Activated naive CD8-positive, alpha-beta T cell treated with anti-CD3 and anti-CD28 coated beads, Interleukin-2, amount 50 U/mL, for 16 hours (primary cell): ENCODE results near the gene SETD3.
A peak's percentile ranks its signal among the peaks of the same experiment; 100 is the strongest.

Experiments
- DNase-seq: peaks from one replicate; pipeline ENCODE4 v3.0.0-alpha.2; 2020; ENCODE audit warnings: low read depth, low spot score

SETD3 gene

GRCh38 chr14:99497894-99498293 lies 17.2 kb upstream of the SETD3 start:
- no peak for DNase-seq

DNA sequence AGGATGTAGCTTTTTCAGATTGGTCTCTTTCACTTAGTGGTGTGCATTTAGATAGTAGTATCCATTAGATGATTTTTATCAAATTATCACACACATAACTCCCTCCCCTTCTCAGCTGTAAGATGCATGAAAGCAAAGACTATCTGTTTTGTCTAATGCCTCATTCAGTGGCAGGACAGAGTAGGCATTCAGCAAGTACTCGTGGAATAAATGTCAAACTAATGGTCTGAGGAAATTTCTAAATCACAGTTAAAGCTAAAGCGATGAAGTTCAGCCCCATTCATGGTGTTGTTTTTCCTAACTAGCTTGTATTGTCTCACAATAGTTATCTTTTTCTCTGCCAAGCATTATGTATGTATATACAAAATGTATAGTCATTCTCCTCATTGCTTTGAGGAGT lies 16.7 kb upstream of the SETD3 start:
- DNase-seq: no peak

- no peak for DNase-seq
Measured at GRCh38 chr14:99484106-99484505, 3.4 kb upstream of the SETD3 start.

- no peak for DNase-seq
Measured at GRCh38 chr14:99481745-99482099, 1.1 kb upstream of the SETD3 start.

GRCh38 chr14:99480917-99481744 lies 472 bp upstream of the SETD3 start, which contains the start of gene CCNK:
TSS of gene CCNK (plus strand) at chr14:99481409. CDS start at chr14:99492678, 11,269 bp downstream.
- DNase-seq: peak; percentile 100

DNA sequence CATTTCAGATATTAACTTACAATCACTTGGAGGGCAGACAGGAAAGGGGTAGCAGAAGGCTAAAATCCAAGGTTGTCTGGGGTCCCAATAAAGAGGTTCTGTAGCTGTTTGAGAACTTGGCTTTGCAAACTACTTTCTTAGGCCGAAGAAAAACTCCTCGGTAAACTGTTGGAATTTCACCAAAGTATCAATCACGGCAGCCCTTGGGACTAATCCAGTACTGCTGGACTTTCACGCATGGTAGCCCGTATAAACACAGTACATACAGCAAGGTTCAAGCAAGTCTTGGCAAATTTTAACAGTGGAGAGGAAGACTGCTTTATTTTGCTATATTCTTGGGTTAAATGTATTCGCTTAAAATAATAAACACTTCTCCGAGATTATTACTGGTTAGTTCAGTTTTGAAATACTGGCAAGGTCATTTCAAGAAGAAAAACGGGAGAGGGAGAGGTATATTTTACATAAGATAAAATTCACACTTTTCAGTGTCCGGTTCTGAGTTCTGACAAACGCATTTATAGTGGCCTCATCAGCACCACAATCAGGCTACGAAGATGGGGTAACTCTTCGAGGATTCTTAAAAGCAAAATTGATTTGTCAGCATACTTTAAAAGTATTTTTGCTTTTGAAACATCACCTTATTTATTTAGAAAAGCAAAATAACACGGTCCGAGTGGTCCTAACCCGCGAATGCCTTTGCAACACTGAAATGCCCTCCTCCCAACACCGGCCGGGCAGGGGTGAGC lies 1.3 kb downstream of the SETD3 start:
- DNase-seq: no peak

DNA sequence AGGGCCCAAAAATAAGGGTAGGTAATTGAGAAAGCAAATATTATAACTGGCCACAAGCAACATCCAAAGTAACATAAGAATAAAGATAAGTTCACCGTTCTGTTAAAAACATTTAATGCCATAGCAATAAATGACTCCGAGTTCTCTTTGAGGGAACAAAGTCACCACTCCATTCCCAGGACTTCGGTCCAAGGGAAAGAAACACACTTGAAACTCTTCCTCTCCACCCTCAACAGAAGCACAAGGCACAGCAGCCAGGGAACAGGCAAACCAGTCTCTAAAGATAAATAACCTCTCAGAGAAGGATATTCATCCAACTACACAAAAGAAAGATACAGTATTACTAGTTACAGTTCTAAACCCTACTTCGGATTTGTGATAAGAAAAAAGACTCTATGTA lies 2.5 kb downstream of the SETD3 start:
- DNase-seq: no peak

DNA sequence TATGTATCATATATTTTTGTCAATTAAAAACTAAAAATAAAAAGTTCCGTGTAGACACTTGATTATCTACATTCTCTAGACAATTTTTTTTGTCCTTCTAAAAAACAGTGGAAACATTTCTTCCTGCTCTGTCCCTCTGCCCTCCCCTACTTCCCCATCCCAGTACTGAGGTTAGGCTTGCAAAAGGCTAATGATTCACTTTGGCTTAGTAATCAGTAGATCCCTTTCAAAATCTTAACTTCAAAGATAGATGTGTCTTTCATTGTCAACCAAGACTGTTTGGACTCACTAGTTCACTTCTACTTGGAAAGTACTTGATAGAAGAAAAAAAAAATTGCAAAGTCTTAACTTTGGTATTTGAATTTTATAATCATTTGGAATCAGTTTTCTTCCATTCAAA lies 3.8 kb downstream of the SETD3 start:
- DNase-seq: no peak

GRCh38 chr14:99475660-99476059 lies 5.0 kb downstream of the SETD3 start:
- no peak for DNase-seq

DNA sequence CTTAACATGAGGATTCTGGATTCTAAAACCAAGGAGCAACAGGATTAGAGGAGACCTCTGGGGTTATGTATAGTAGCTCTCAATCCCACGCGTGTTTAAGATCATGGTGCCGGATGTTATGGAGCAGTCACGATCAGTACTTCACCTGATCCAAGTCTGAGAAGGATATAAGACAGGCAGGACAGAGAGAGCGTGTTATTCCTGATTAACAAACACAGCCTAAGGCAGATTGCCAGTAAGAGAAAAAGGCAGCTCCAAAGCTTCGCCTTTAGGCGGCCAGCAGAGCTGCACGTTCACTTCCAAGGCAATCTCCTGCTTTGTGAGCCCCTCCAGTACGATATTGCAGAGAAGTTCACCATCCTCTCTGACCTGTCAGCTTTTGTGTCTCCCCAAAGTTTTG lies 5.5 kb downstream of the SETD3 start:
- DNase-seq: no peak

DNA sequence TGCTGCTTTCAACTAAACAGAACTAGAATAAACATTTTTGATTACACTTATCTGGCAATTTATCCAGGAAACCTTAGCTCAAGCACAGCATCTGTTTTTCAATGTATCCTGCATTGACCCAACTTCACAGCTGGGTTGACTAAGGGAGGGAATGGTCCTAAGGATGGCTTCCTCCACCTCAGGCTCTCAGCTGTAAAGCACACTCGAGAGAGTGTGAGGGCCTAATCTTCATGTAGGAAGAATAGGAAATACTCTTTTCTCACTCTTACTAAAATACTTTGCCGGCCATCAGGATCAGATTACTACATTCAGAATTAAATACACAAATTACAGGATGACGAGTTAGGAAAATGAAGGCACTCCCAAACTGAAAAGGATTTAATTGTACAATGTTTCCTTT lies 7.2 kb downstream of the SETD3 start:
- DNase-seq: no peak

GRCh38 chr14:99472937-99473336 lies 7.7 kb downstream of the SETD3 start:
- DNase-seq: no peak

DNA sequence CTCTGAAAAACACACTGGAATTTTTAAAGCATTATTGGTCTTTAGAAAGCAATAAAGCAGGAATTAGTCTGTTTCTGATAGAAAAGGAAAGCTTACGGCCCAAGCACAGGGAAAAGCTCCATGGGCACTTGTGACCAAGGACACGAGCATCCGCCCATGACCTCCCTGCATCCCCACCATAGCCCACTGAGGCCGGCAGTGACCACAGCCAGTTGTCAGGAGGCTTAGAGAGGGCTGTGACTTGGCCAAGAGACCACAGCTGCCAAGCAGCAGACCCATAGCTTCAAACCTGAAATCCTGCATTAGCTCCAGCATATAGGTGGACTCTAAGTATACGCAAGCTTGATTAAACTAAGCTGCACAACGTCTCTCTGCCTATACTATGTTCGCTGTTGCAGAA lies 8.9 kb downstream of the SETD3 start:
- DNase-seq: no peak

- DNase-seq: no peak
Measured at GRCh38 chr14:99468836-99469592, 11.6 kb downstream of the SETD3 start.

DNA sequence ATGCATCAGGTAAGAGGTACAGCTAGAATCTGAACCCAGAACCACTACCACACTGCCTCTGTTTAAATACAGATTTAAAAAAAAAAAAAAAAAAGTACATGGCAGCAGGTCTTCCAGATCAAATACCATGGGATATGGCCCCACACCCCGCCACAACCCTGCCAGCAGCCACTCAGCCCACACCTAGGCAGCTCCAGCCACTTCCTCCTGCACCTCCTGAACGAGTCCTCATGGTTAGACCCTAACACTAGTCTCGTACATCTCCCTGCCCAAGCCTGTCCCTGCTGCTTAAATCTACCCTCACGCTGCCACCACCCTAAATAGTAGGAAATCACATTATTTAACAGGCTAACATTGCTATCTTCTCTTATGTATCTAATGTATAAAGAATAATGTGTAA lies 12.6 kb downstream of the SETD3 start:
- no peak for DNase-seq

DNA sequence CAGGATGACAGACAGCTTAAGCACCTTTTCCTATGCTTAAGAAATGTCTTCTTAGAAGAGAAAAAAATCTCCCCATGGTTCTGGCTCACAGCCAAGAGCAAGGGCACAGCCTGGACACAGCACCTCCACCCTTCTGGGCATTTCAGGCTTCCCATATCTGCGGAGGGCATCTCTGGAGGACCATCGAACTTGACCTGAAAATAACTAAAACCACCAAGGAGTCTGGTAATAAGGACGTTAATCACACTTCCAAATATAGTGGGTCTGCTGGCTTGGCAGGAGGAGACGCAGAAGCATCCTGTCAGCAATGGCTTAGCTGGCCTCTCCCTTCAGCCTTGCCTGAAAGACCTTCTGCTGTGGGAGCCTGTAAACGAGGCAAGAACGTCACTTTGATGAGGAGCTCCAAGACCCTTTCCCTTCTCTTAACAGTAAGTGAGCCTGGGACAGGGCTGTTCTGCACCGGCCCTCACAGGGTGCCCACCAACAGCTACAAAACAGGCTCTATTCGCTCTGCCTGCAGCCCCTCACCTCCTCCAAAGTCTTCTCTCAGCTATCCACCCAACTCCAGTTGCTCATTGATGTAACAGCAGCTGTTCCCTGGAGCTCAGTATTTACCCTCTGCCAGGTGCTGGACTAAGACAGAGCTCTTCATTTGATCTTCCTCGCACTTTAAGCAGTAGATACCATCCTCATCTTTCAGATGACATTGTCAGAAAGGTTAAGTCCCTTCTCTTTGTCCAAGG lies 13.2 kb downstream of the SETD3 start:
- no peak for DNase-seq

GRCh38 chr14:99466758-99467157 lies 13.9 kb downstream of the SETD3 start:
- no peak for DNase-seq

DNA sequence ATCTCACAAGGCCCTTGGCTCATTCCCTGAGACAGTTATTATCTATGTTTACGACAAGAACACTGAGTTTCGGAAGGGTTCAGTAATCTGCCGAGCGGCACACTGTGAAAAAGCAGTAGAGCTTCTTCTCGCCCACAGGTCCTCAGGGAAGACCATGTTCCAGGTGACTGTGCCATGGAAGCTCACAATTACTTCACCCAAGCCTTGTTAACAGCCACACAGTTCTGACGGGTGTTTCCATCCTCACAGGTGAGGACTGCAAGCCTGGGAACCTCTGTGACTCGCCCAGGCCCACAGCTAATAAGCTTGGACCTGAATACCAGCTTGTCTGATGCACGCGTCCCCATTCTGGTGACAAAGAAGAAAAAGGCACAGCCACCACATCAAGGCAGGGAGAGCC lies 15.4 kb downstream of the SETD3 start:
- DNase-seq: no peak

DNA sequence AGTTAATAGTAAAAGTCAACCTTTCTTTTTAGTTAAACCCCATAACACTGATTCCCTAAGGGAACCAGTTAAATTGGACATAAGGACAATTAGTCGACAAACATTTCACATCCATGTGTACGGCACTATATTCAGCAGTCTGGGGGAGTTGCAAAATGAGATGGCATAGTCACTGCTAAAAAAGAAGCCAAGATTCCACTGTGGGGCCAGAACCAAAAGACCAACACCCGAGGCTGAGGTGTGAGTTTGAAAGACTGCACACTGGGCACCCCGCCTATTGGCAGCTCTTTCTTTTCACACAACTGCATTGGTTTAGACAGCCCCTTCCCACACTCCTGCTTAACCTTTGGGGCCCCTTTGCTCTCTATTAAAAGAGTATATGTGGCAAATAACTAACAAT lies 16.7 kb downstream of the SETD3 start:
- no peak for DNase-seq

DNA sequence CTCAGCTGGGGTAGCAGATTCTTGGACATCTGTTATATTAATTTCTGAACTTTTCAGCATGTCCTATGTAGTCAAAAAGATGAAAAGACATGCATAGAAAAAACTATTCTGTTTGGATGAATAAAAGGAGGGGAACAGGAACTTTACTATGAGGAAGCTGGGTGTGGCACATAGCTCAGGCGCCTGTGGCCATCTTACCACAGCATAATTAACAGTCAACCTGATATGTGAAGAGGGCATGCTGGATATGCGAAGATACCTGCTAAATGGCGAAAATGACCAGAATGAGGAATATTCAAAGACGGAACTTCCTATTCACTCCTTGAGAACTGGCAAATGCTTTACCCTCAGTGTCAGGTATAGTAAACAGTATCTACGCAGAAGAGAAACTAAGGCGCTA lies 18.4 kb downstream of the SETD3 start:
- DNase-seq: no peak

GRCh38 chr14:99461411-99462085 lies 19.1 kb downstream of the SETD3 start:
- DNase-seq: no peak
